Panc1 (cell line): ENCODE data around the gene SRSF7.

Source experiments
- TCF7L2 ChIP-seq: IDR thresholded peaks from 2 replicates; pipeline ENCODE4 v1.6.1; 2011; ENCODE audit warnings: mild to moderate bottlenecking, low read depth, low read length, inconsistent platforms
- TF ChIP-seq, protein P1 (sequence below): fragments of 450-650 bp; IDR thresholded peaks from 2 replicates; pipeline ENCODE4 v1.5.1; 2017; ENCODE audit warnings: mild to moderate bottlenecking

DNA sequence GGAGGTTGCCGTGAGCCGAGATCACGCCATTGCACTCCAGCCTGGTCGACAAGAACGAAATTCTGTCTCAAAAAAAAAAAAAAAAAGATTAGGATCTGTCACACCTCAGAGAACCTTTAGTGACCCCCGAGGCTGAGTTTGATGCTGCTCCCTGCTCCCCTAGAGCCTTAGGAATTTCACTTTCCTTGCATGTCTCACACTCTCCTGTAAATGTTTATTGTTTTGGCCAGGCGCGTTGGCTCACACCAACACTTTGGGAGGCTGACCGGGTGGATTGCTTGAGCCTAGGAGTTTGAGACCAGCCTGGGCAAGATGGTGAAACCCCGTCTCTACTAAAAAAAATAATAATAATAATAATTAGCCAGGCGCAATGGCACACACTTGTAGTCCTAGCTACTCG is 31.5 kb downstream of the SRSF7 start:
- TF ChIP-seq, protein P1, sequence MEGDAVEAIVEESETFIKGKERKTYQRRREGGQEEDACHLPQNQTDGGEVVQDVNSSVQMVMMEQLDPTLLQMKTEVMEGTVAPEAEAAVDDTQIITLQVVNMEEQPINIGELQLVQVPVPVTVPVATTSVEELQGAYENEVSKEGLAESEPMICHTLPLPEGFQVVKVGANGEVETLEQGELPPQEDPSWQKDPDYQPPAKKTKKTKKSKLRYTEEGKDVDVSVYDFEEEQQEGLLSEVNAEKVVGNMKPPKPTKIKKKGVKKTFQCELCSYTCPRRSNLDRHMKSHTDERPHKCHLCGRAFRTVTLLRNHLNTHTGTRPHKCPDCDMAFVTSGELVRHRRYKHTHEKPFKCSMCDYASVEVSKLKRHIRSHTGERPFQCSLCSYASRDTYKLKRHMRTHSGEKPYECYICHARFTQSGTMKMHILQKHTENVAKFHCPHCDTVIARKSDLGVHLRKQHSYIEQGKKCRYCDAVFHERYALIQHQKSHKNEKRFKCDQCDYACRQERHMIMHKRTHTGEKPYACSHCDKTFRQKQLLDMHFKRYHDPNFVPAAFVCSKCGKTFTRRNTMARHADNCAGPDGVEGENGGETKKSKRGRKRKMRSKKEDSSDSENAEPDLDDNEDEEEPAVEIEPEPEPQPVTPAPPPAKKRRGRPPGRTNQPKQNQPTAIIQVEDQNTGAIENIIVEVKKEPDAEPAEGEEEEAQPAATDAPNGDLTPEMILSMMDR: no peak
- TF ChIP-seq TCF7L2: no peak
